ENCODE results near the gene MYL7.

MYL7 gene

DNA sequence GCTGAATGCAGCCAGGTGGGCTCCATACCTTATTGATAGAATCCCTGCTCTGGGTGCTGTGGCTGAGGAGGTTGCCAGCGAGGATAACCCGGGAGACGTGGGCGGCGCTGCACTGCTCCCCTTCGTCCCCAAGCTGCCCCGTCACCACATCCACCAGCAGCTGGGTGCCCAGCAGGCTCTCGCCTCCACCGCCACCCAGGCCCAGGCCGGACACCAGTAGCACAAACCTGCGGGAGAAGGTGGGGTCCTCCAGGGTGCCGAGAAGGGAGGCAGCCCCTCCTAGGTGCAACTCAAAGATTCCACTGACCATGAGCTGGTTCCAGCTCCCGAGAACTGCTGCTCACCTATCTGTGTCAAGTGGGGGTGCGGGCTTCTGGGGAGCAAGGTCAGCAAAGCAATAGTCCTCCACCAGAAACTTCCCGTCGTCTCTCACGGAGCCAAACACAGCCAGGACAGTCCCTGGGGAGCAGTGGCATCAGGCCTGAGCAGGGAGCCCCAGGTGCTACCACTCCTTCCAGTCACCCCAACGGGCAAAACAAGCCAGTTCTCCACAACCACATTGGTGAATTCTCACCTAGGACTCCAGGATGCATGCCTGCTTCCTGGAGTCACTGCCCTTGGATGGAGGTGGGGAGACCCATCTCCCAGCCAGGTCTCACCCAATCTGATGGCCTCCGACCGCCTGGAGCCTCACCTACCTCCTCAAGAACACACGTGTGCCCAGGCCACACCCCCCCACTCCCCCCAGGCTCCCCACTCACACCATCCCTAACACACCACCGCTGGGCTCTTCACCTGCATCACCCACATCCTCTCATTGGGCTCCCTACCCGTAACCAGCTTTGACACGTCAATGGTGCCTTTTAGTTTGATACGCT, 24.1 kb downstream of the MYL7 start:
- TF ChIP-seq, protein P1, sequence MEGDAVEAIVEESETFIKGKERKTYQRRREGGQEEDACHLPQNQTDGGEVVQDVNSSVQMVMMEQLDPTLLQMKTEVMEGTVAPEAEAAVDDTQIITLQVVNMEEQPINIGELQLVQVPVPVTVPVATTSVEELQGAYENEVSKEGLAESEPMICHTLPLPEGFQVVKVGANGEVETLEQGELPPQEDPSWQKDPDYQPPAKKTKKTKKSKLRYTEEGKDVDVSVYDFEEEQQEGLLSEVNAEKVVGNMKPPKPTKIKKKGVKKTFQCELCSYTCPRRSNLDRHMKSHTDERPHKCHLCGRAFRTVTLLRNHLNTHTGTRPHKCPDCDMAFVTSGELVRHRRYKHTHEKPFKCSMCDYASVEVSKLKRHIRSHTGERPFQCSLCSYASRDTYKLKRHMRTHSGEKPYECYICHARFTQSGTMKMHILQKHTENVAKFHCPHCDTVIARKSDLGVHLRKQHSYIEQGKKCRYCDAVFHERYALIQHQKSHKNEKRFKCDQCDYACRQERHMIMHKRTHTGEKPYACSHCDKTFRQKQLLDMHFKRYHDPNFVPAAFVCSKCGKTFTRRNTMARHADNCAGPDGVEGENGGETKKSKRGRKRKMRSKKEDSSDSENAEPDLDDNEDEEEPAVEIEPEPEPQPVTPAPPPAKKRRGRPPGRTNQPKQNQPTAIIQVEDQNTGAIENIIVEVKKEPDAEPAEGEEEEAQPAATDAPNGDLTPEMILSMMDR (IDR thresholded peaks at IDR 0.05; ENCODE audit: low read depth, low read length) = no peak

DNA sequence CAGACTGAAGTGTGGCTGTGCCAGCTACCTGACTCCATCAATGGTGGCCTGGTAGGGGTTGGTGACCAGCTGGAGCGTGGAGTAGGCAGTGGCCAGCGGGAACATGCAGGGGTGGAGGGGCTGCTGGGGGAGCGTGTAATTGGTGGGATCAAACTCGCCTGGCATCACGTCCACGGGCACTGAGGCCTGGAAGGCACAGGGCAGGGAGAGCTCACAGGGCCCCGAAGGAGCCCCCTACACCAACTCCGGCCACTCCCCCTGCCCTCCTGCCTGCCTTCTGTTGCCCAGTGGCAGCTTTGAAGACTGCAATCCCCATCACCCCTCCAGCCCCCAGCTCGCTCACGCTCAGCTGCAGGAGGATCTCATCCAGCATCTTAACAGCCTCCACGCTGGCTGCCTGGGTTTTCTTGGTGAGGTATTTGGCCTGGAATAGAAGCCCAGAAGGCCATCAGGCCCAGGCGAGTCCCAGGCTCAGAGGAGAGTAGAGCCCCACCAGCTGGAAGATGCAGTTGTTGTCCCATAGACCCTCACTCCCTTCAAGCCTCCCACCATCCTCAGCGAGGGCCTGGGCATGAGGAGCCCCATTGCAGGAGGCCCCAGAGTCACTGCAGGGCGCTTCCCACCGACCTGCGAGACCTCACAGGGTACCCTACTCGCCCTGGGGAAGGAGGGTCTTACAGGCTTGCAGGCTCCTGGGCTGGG, 24.9 kb downstream of the MYL7 start:
- DNase-seq (ENCODE audit: extremely low read depth, low read depth) = no peak
- TF ChIP-seq, protein P1 (IDR thresholded peaks at IDR 0.05; ENCODE audit: low read depth, low read length) = no peak

More for the DNA sequence above, 24.1 kb downstream of the MYL7 start:
- no peak for DNase-seq (ENCODE audit: extremely low read depth, low read depth)

DNA sequence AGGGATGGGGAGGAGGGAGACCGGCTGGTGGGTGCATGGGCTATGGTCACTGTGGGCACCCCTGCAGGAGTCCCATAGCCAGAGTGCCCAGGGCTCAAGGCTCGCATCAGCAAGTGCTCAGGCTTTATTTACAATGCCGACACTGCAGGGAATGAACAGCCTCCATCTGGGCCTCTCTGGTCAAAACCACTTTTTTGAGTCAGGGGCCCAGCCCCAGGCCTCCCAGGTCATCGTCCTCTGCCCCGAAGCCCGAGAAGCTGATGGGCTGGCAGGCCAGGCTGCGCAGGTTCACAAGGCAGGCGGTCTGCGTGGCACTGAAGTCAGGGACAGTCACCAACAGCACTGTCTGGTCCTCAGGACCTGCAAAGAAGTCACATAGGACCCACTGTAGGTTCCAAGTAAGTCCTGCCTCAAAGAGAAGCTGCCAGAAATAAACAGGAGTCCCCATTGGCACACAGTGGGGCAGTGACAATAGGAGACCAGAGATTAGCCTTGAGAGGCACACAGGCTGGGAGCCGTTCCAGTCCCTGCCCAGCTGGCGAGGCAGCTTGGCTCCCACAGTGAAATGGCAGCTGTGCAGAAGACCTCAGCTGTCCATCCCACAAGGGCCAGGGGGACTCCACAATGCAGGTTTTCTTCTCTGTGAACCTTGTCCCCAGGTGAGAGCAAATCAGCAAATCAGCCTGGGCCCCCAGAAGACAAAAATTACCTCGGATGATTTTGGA, 26.4 kb downstream of the MYL7 start:
- DNase-seq (ENCODE audit: extremely low read depth, low read depth) = no peak
- TF ChIP-seq, protein P1 (IDR thresholded peaks at IDR 0.05; ENCODE audit: low read depth, low read length) = no peak

DNA sequence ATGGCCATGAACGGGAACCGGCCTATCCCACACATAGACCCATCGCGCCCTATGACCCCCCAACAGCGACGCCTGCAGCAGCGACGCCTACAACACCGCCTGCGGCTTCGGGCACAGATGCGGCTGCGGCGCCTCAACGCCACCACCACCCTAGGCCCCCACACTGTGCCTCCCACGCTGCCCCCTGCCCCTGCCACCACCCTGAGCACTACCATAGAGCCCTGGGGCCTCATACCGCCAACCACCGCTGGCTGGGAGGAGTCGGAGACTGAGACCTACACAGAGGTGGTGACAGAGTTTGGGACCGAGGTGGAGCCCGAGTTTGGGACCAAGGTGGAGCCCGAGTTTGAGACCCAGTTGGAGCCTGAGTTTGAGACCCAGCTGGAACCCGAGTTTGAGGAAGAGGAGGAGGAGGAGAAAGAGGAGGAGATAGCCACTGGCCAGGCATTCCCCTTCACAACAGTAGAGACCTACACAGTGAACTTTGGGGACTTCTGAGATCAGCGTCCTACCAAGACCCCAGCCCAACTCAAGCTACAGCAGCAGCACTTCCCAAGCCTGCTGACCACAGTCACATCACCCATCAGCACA, 27.3 kb downstream of the MYL7 start:
- TF ChIP-seq, protein P1 (IDR thresholded peaks at IDR 0.05; ENCODE audit: low read depth, low read length) = no peak
- no peak for DNase-seq (ENCODE audit: extremely low read depth, low read depth)

DNA sequence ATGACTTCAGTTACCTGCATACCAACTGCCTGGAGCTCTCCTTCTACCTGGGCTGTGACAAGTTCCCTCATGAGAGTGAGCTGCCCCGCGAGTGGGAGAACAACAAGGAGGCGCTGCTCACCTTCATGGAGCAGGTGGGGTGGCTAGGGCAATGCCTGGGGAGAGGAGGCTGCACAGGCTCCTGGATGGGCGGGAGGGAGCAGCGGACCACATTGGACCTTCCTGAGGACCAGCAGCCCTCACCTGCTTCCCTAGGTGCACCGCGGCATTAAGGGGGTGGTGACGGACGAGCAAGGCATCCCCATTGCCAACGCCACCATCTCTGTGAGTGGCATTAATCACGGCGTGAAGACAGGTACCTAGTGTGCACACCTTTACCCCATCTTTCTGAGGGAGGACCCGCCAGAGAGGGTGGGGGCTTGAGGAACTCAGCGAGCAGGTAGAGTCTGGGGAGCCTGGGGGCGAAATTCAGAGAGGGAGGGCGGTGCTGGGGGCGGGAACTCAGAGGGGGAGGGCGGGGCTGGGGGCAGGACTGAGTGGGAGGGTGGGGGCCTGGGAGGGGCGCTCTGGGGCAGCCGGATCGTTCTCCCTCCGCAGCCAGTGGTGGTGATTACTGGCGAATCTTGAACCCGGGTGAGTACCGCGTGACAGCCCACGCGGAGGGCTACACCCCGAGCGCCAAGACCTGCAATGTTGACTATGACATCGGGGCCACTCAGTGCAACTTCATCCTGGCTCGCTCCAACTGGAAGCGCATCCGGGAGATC, 28.0 kb downstream of the MYL7 start:
- DNase-seq (ENCODE audit: extremely low read depth, low read depth) = no peak
- TF ChIP-seq, protein P1 (IDR thresholded peaks at IDR 0.05; ENCODE audit: low read depth, low read length) = no peak

DNA sequence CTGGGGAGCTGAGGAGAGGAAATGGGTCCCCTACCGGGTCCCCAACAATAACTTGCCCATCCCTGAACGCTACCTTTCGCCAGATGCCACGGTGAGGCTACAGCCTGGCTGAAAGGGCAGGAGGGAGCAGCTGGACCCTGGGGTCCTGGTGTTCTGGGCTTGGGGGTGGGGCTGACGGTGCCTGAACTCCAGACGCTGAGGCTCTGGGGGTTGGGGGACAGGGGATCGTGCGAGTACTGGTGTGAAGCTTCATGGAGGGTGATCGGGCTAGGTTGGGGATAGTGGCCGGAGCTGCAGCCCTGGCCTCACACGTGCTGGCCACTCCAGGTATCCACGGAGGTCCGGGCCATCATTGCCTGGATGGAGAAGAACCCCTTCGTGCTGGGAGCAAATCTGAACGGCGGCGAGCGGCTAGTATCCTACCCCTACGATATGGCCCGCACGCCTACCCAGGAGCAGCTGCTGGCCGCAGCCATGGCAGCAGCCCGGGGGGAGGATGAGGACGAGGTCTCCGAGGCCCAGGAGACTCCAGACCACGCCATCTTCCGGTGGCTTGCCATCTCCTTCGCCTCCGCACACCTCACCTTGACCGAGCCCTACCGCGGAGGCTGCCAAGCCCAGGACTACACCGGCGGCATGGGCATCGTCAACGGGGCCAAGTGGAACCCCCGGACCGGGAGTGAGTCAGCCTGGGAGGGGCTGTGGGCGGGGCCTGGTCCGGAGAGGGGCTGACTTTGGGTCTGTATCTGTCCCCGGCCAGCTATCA, 28.7 kb downstream of the MYL7 start:
- TF ChIP-seq, protein P1 (IDR thresholded peaks at IDR 0.05; ENCODE audit: low read depth, low read length) = no peak
- DNase-seq (ENCODE audit: extremely low read depth, low read depth) = no peak

Measured in AG09319 (cell line).